PC-9 (cell line): ENCODE results near the gene TAP2. TPM values are rescaled to one million over a fixed set of nuclear protein-coding genes. Genes with fewer than 3 reads are reported as not detected.

Source experiments
- BruUV-seq: library from RNA; stranded (reverse); fragments of 400-500 nt; replicated peaks from 2 replicates; lab custom pipeline; 2021; lab: Mats Ljungman, UMichigan
- CTCF ChIA-PET: fragments of 300-600 bp; sonication (Branson Sonifier 250); formaldehyde crosslinking; loops from one replicate; lab custom pipeline; 2022; ENCODE audit warnings: antibody characterized with exemption; lab: Charles Lee
- POLR2A ChIA-PET: fragments of 300-600 bp; sonication (Branson Sonifier 250); formaldehyde crosslinking; loops from one replicate; lab custom pipeline; 2022; ENCODE audit warnings: antibody characterized with exemption; ENCODE audit not compliant: unreplicated experiment; lab: Charles Lee
- DNase-seq, 2 experiments: peaks; one replicate each; pipeline versions ENCODE4 v3.0.0 to v3.0.0-alpha.2; 2015 to 2022; ENCODE audit warnings: mixed read lengths in 1 of 2
- H2AFZ ChIP-seq: fragments of 200-600 bp; sonication (generic); 2 replicates; pipeline ENCODE4 v1.8.1; 2017; ENCODE audit warnings: antibody characterized with exemption
- H3F3A ChIP-seq: fragments of 200-600 bp; sonication (generic); 2 replicates; pipeline ENCODE4 v1.8.1; 2017; ENCODE audit warnings: antibody characterized with exemption, mild to moderate bottlenecking, low read depth; ENCODE audit not compliant: insufficient read depth
- H3K27ac ChIP-seq: fragments of 200-600 bp; sonication (generic); 2 replicates; pipeline ENCODE4 v1.6.1; 2016; ENCODE audit warnings: mixed run types
- H3K27me3 ChIP-seq: fragments of 200-600 bp; sonication (generic); 2 replicates; pipeline ENCODE4 v1.6.1; 2016; ENCODE audit warnings: low read depth, mixed run types; ENCODE audit not compliant: insufficient read depth
- H3K36me3 ChIP-seq: fragments of 200-600 bp; sonication (generic); 2 replicates; pipeline ENCODE4 v1.6.1; 2016; ENCODE audit warnings: low read depth, mixed run types
- H3K4me1 ChIP-seq: fragments of 200-600 bp; sonication (generic); replicated peaks from 2 replicates; pipeline ENCODE4 v1.6.1; 2016; ENCODE audit warnings: mixed run types; ENCODE audit not compliant: insufficient read depth
- H3K4me2 ChIP-seq: fragments of 200-600 bp; sonication (generic); 2 replicates; pipeline ENCODE4 v1.6.1; 2017; ENCODE audit warnings: mixed run types
- H3K4me3 ChIP-seq: fragments of 200-600 bp; sonication (generic); 2 replicates; pipeline ENCODE4 v1.6.1; 2016; ENCODE audit warnings: mixed run types
- H3K79me2 ChIP-seq: fragments of 200-600 bp; sonication (generic); 2 replicates; pipeline ENCODE4 v1.6.1; 2017; ENCODE audit warnings: low read depth, mixed run types
- H3K9me2 ChIP-seq: fragments of 200-600 bp; sonication (generic); 2 replicates; pipeline ENCODE4 v1.8.1; 2017; ENCODE audit warnings: mild to moderate bottlenecking; ENCODE audit not compliant: insufficient read depth
- H3K9me3 ChIP-seq: fragments of 200-600 bp; sonication (generic); 2 replicates; pipeline ENCODE4 v1.8.1; 2016; ENCODE audit warnings: low read depth; ENCODE audit not compliant: insufficient read depth
- H4K20me1 ChIP-seq: fragments of 200-600 bp; sonication (generic); 2 replicates; pipeline ENCODE4 v1.8.1; 2017; ENCODE audit not compliant: insufficient read depth
- CTCF ChIP-seq: fragments of 200-600 bp; sonication (generic); conservative IDR thresholded peaks from 2 replicates; pipeline ENCODE4 v1.6.1; 2017; ENCODE audit warnings: mixed run types, antibody characterized with exemption, mild to moderate bottlenecking, moderate library complexity
- EZH2 ChIP-seq: fragments of 200-600 bp; sonication (generic); IDR thresholded peaks from 2 replicates; pipeline ENCODE4 v1.8.0; 2017; ENCODE audit warnings: antibody characterized with exemption, low read depth
- intact Hi-C: fragments of 100-400 bp; cut with micrococcal nuclease; formaldehyde crosslinking; loops from one replicate; pipeline ENCODE4 v1.10.0; 2022; ENCODE audit not compliant: unreplicated experiment
- total RNA-seq: library from RNA; stranded (reverse); gene quantifications from 2 replicates; pipeline ENCODE4 v1.2.3, GENCODE V29; 2021

TAP2 gene
- total RNA-seq, 1 experiment from 2014 or later: 70.6 TPM

GRCh38 chr6:32794510-32794909, 44.0 kb downstream of the TAP2 start:
- no TSS peak for BruUV-seq
- ChIA-PET CTCF (no interaction called here), POLR2A (no interaction called here)
- Histone ChIP-seq H3K4me2 (no peak overlapping the region), H3K9me3 (peaks cover 5% of the 10 kb centered on the region; the same call in 1 of the 2 replicates), H3K27ac (no peak overlapping the region), H3K36me3 (no peaks in the 10 kb centered on the region), H3K27me3 (peaks cover 52% of the 10 kb centered on the region), H3F3A (no peaks in the 10 kb centered on the region), H3K79me2 (no peaks in the 10 kb centered on the region), H3K4me3 (no peak overlapping the region), H4K20me1 (no peaks in the 10 kb centered on the region), H3K9me2 (no peaks in the 10 kb centered on the region), H3K4me1 (no peaks in the 10 kb centered on the region), H2AFZ (no peak overlapping the region)
- TF ChIP-seq EZH2 (no peak), CTCF (no peak)
- no peak for DNase-seq
- intact Hi-C loops: loop anchor here (10.0 kb wide), 2 partner anchors 70 to 90 kb away; no protein-coding TSS in a partner anchor

GRCh38 chr6:32792901-32793435, 45.6 kb downstream of the TAP2 start:
- TF ChIP-seq CTCF (no peak), EZH2 (no peak)
- H3K9me3 ChIP-seq: no peaks in the 10 kb centered on the region
- no TSS peak for BruUV-seq
- H3K4me1 ChIP-seq: no peaks in the 10 kb centered on the region
- DNase-seq: no peak
- no peak overlapping the region for H3K4me2 ChIP-seq
- POLR2A ChIA-PET: interaction anchor here (0.7 kb wide), 1 partner anchor 90 kb away, joined by 3 read pairs; no protein-coding TSS in a partner anchor
- H3K9me2 ChIP-seq: no peaks in the 10 kb centered on the region
- H3F3A ChIP-seq: no peaks in the 10 kb centered on the region
- H3K79me2 ChIP-seq: no peaks in the 10 kb centered on the region
- no peaks in the 10 kb centered on the region for H4K20me1 ChIP-seq
- H3K36me3 ChIP-seq: no peaks in the 10 kb centered on the region
- no peak overlapping the region for H2AFZ ChIP-seq
- CTCF ChIA-PET: no interaction called here
- no peak overlapping the region for H3K27ac ChIP-seq
- no peak overlapping the region for H3K4me3 ChIP-seq
- intact Hi-C loops: loop anchor here (10.0 kb wide), 2 partner anchors 72 to 88 kb away; no protein-coding TSS in a partner anchor
- peaks cover 52% of the 10 kb centered on the region for H3K27me3 ChIP-seq

GRCh38 chr6:32790306-32790705, 48.2 kb downstream of the TAP2 start:
- BruUV-seq: no TSS peak
- no peak for DNase-seq
- no peaks in the 10 kb centered on the region for H4K20me1 ChIP-seq
- no peaks in the 10 kb centered on the region for H3K79me2 ChIP-seq
- no peak overlapping the region for H2AFZ ChIP-seq
- no peaks in the 10 kb centered on the region for H3F3A ChIP-seq
- H3K36me3 ChIP-seq: no peaks in the 10 kb centered on the region
- POLR2A ChIA-PET: no interaction called here
- H3K4me3 ChIP-seq: no peak overlapping the region
- H3K4me1 ChIP-seq: no peaks in the 10 kb centered on the region
- no peaks in the 10 kb centered on the region for H3K9me2 ChIP-seq
- CTCF ChIA-PET: no interaction called here
- TF ChIP-seq CTCF (no peak), EZH2 (no peak)
- H3K27ac ChIP-seq: no peak overlapping the region
- no peaks in the 10 kb centered on the region for H3K9me3 ChIP-seq
- peaks cover 55% of the 10 kb centered on the region for H3K27me3 ChIP-seq
- intact Hi-C loops: loop anchor here (10.0 kb wide), 2 partner anchors 74 to 86 kb away; no protein-coding TSS in a partner anchor
- no peak overlapping the region for H3K4me2 ChIP-seq

Other genes starting within 250 kb of the TAP2 start
- 2.3 and 3.1 TPM in 2 replicates for gene HLA-DRB1, start 248.9 kb downstream of the TAP2 start, total RNA-seq
- gene HLA-DQA1, start 201.3 kb downstream of the TAP2 start, total RNA-seq: not detected in 2 replicates
- gene HLA-DQB1, start 172.1 kb downstream of the TAP2 start, total RNA-seq: 3.8 and 5.9 TPM in 2 replicates
- not detected in 2 replicates for gene HLA-DQA2, start 97.3 kb downstream of the TAP2 start, total RNA-seq
- not detected in 2 replicates for gene HLA-DQB2, start 75.2 kb downstream of the TAP2 start, total RNA-seq
- 3.4 and 4.3 TPM in 2 replicates for gene HLA-DOB, start 21.7 kb downstream of the TAP2 start, total RNA-seq
- 70.8 and 101 TPM in 2 replicates for gene PSMB8, start 5.3 kb upstream of the TAP2 start, total RNA-seq
- gene TAP1, start 15.0 kb upstream of the TAP2 start, total RNA-seq: 23.1 and 23.4 TPM in 2 replicates
- 37.6 and 48.4 TPM in 2 replicates for gene PSMB9, start 15.5 kb upstream of the TAP2 start, total RNA-seq
- 0.73 and 1.1 TPM in 2 replicates for gene HLA-DMB, start 102.3 kb upstream of the TAP2 start, total RNA-seq
- 18.3 and 22.1 TPM in 2 replicates for gene HLA-DMA, start 114.4 kb upstream of the TAP2 start, total RNA-seq
- 130 and 157 TPM in 2 replicates for gene BRD2, start 129.9 kb upstream of the TAP2 start, total RNA-seq
- not detected in 2 replicates for gene HLA-DOA, start 170.9 kb upstream of the TAP2 start, total RNA-seq
- gene HLA-DPA1, start 234.9 kb upstream of the TAP2 start, total RNA-seq: not detected in 2 replicates
- gene HLA-DPB1, start 237.3 kb upstream of the TAP2 start, total RNA-seq: not detected in 2 replicates